Thyroid gland (tissue), 4 donors: Measurements from ENCODE around the gene SLC24A3.

Experiments
- CTCF ChIP-seq, 6 experiments: fragments of 200-600 bp in 3 of 6; fragments of 450-650 bp in 3 of 6; sonication (generic) in 3 of 6; IDR thresholded peaks; one replicate each; pipeline ENCODE4 v1.5.1; 2016 to 2019; ENCODE audit warnings: antibody characterized with exemption in 6 of 6, mild to moderate bottlenecking in 2 of 6, inconsistent platforms in 1 of 6, moderate library complexity in 1 of 6
- POLR2A ChIP-seq, 2 donors: fragments of 450-650 bp; IDR thresholded peaks; one replicate each; pipeline ENCODE4 v1.6.1; 2017; ENCODE audit warnings: antibody characterized with exemption in 2 of 2, mild to moderate bottlenecking in 2 of 2, moderate library complexity in 1 of 2

- TF ChIP-seq CTCF (IDR thresholded peaks at IDR 0.05) (no peak), POLR2A (IDR thresholded peaks at IDR 0.05) (no peak)
Measured at GRCh38 chr20:19682249-19682648, 469.8 kb downstream of the SLC24A3 start.
